NCI-H2227 (cell line): ENCODE results near the gene CCSER1.
"Not testable (repeated sequence)": the region's sequence is repeated elsewhere in the genome, so short reads cannot be mapped to it uniquely, and the experiment has no call there.

ENCODE experiments used
- DNase-seq: peaks from one replicate; lab custom pipeline; 2025; ENCODE audit not compliant: unreplicated experiment; lab: John Stamatoyannopoulos, UW

CCSER1 gene

GRCh38 chr4:91319556-91320268 is 1192.5 kb downstream of the CCSER1 start:
- DNase-seq, result no peak

- DNase-seq, result no peak
These were observed 1195.8 kb downstream of the CCSER1 start for GRCh38 chr4:91322961-91323360.

DNA sequence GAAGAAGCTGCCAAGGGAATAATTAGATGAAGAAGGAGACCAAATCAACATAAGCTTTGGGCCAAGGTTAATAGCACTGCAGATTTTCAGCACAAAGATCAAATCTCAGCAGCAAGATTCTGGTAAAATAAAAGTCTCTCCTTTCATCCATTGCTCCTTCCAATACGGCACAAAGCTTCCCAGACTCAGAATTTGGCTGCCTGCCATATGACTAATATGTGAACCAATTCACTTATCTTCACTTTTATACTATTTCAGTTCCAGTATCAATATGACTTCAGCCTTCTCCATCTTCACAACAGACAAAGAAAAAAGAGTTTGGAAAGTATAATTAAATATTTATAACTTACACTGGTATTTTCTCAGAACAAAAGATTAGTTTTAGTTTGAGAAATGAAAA is 1198.3 kb downstream of the CCSER1 start:
- no peak for DNase-seq

GRCh38 chr4:91326167-91326566 is 1199.0 kb downstream of the CCSER1 start:
- not testable (repeated sequence) for DNase-seq

GRCh38 chr4:91330555-91331137 is 1203.5 kb downstream of the CCSER1 start:
- no peak for DNase-seq

GRCh38 chr4:91340822-91341221 is 1213.6 kb downstream of the CCSER1 start:
- DNase-seq, result no peak

- no peak for DNase-seq
These were observed 1218.4 kb downstream of the CCSER1 start for GRCh38 chr4:91345632-91346031.

DNA sequence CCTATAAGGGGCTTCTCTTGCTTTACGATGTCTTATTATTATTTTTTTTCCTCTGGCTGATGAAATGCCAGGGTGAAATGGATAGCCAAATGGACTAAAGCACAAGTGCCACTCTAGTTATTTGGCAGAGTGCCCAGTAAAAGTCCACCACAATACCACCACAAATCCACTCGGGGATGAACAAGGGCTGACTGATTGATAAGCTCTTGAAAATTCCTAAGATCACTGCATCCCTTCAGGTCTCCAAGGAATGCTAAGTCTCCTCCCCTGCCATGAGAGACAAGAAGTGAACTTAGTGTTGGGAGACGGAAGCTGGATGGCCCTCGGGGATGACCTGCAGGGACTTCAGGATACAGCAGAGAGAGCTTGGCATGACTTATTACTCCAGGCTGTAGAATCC is 1229.3 kb downstream of the CCSER1 start:
- not testable (repeated sequence) for DNase-seq

- not testable (repeated sequence) for DNase-seq
These were observed 1230.8 kb downstream of the CCSER1 start for GRCh38 chr4:91358016-91358415.

DNA sequence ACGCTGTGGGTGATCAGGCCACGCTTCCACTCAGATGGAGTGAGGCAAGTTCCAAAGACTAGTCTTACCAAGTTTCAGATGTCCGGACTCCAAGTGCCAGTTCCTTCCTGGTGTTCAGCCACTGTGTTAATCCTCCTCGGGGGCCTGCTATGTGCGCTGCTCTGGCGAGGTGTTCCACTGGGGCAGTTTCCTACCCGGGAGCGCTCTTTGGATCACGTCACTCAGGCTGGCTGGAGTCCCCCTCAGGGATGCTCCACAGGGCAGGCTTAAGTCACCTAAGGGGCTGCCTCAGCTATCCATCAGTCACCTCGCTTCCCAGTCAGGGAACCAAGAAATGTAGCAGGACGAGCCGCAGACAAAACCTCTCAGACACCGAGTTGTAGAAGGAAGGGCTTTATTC is 1231.4 kb downstream of the CCSER1 start:
- DNase-seq, result not testable (repeated sequence)

GRCh38 chr4:91359041-91360031 is 1232.1 kb downstream of the CCSER1 start:
- DNase-seq, result no peak

DNA sequence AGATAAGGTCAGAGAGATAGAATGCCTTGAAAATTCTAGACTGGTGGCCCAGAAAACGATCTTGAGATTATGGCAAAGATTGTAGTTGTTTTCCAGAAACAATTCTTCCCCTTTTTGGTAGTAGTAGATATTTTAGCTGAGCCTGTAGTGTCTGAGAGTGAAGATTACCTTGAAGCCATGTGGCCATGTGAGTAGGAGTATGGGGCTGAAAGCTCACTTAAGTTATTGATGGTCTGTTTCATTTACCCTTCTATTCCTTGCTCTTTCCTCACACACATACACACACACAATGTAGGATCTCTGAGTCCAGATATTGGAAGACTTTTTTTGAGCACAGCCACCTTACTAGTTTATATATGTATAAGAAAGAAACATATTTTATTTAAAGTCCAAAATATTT is 1234.9 kb downstream of the CCSER1 start:
- DNase-seq, result no peak

GRCh38 chr4:91366554-91366953 is 1239.4 kb downstream of the CCSER1 start:
- DNase-seq, result no peak

- no peak for DNase-seq
These were observed 1241.9 kb downstream of the CCSER1 start for GRCh38 chr4:91369116-91369515.

- DNase-seq, result no peak
These were observed 1246.4 kb downstream of the CCSER1 start for GRCh38 chr4:91373546-91373945.

DNA sequence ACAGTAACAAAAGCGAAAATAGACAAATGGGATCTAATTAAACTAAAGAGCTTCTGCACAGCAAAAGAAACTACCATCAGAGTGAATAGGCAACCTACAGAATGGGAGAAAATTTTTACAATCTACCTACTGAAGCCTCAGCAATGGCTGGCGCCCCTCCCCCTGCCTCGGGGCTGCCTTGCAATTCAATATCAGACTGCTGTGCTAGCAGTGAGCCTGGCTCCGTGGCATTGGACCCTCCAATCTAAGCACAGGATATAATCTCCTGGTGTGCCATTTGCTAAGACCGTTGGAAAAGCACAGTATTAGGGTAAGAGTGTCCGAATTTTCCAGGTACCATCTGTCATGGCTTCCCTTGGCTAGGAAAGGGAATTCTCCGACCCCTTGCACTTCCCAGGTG is 1278.2 kb downstream of the CCSER1 start:
- not testable (repeated sequence) for DNase-seq

GRCh38 chr4:91422011-91422410 is 1294.8 kb downstream of the CCSER1 start:
- DNase-seq, result no peak

- DNase-seq, result no peak
These were observed 1299.5 kb downstream of the CCSER1 start for GRCh38 chr4:91426725-91427124.

DNA sequence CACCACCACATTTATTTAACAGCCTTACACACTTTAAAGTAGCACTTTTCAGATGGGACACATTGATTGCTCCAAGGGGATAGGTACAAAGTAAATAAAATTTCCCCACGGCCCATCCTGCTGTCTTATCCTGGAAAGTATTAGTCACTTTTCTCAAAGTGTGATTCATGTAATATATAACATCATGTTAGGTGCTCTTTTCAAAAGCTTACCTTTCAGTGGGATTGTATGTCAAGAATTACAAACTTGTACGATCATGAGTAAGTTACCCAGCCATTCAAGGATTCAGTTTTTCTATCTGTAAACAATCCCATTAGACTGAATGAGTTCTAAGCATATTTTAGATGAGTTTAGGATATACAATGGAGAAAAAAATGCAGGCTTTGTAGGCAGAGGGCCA is 1300.0 kb downstream of the CCSER1 start:
- no peak for DNase-seq

DNA sequence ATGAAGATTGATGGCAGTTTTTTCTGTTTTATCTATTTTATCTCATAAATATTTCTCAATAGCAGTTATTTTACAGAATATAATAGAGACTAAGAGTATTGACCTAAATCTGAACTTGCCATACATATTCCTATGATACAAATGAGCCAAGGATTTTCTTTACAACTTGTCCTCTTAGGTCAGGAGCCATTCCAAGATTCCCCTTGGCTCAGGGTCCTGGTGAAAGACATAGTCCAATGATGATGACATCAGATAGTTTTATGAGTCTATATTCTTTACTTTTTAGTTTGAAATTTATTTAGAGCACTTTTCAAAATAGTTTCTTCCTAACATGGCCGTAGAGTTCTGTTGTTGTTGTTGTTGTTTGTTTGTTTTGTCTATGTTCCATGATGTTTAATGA is 1307.4 kb downstream of the CCSER1 start:
- DNase-seq, result no peak

GRCh38 chr4:91436556-91436955 is 1309.4 kb downstream of the CCSER1 start:
- DNase-seq, result no peak

- DNase-seq, result no peak
These were observed 1320.0 kb downstream of the CCSER1 start for GRCh38 chr4:91447168-91447567.
